ENCODE measurements around the gene IER5L. TPM values are rescaled to one million over a fixed set of nuclear protein-coding genes. Genes with fewer than 3 reads are reported as not detected.

IER5L gene
- total RNA-seq, 6 experiments from 2014 or later: 2.7 to 19.8 (median 7.8) TPM

GRCh38 chr9:129224618-129225489 is 46.8 kb upstream of the IER5L start:
- H3K27me3 ChIP-seq: no peaks in the 10 kb centered on the region
- H3K4me3 ChIP-seq: no peak overlapping the region
- WGBS (ENCODE audit: insufficient coverage, low coverage, low lambda C conversion rate, missing lambda C conversion rate): 70% methylated on average over 9 of the region's 17 CpGs

DNA sequence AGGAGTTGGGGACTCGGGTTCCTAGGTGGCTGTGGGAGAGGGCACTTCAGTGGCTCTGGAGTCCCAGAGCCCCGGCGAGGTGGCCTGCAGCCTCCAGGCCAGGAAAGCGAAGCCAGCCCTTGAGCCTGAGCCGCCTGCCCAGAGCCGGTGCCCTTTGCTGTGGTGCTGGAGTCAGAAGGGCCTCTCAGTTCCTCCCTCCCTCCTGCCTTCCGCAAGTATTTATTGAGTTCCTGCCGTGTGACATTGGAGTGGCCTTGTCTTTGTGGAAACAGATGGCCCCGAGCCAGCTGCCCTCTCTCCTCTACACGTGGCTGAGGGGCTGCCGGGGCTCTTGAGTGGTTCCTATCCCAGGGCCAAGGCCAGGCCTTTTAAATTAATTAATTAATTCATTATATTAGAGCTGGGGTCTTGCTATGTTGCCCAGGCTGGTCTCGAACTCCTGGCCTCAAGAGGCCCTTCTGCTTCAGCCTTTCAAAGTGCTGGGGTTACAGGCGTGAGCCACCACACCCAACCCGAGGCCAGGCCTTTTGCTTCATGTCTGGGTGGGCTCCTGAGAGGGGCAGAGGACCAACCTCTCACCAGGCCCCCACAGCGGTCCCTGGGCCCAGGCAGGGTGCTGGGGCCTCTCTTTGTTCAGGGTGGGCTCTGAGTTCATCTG is 45.6 kb upstream of the IER5L start:
- 56% methylated on average over 9 of the region's 15 CpGs for WGBS (ENCODE audit: insufficient coverage, low coverage, low lambda C conversion rate, missing lambda C conversion rate)
- Histone ChIP-seq H3K36me3 (no peaks in the 10 kb centered on the region), H3K9me3 (no peaks in the 10 kb centered on the region), H3K27me3 (no peaks in the 10 kb centered on the region), H3K27ac (no peak overlapping the region), H3K4me1 (no peaks in the 10 kb centered on the region), H3K4me3 (no peak overlapping the region)
- ATAC-seq (peak in 1 of 4 donors; percentile 19), DNase-seq (no peak)
- intact Hi-C loops (cut with DNase I): no loop called here
- no peak for TF ChIP-seq POLR2A (IDR thresholded peaks at IDR 0.05)
- TF ChIP-seq, protein P1, sequence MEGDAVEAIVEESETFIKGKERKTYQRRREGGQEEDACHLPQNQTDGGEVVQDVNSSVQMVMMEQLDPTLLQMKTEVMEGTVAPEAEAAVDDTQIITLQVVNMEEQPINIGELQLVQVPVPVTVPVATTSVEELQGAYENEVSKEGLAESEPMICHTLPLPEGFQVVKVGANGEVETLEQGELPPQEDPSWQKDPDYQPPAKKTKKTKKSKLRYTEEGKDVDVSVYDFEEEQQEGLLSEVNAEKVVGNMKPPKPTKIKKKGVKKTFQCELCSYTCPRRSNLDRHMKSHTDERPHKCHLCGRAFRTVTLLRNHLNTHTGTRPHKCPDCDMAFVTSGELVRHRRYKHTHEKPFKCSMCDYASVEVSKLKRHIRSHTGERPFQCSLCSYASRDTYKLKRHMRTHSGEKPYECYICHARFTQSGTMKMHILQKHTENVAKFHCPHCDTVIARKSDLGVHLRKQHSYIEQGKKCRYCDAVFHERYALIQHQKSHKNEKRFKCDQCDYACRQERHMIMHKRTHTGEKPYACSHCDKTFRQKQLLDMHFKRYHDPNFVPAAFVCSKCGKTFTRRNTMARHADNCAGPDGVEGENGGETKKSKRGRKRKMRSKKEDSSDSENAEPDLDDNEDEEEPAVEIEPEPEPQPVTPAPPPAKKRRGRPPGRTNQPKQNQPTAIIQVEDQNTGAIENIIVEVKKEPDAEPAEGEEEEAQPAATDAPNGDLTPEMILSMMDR (IDR thresholded peaks at IDR 0.05): no peak

More at GRCh38 chr9:129224618-129225489, 46.8 kb upstream of the IER5L start:
- TF ChIP-seq POLR2A (IDR thresholded peaks at IDR 0.05): no peak
- TF ChIP-seq, protein P1 (IDR thresholded peaks at IDR 0.05): no peak
- intact Hi-C loops (cut with DNase I): no loop called here
- peak in 1 of 3 donors; percentile 23 for DNase-seq
- Histone ChIP-seq H3K9me3 (no peaks in the 10 kb centered on the region), H3K4me1 (no peaks in the 10 kb centered on the region), H3K27ac (no peak overlapping the region), H3K36me3 (no peaks in the 10 kb centered on the region)
- peak in 1 of 4 donors; percentile 9 for ATAC-seq

GRCh38 chr9:129222819-129223218 is 44.8 kb upstream of the IER5L start:
- ATAC-seq: no peak
- WGBS (ENCODE audit: insufficient coverage, low coverage, low lambda C conversion rate, missing lambda C conversion rate): 87% methylated on average over 11 of the region's 13 CpGs
- H3K27ac ChIP-seq: no peak overlapping the region
- H3K4me1 ChIP-seq: no peaks in the 10 kb centered on the region
- TF ChIP-seq, protein P1 (IDR thresholded peaks at IDR 0.05): no peak
- TF ChIP-seq POLR2A (IDR thresholded peaks at IDR 0.05): no peak
- H3K9me3 ChIP-seq: no peaks in the 10 kb centered on the region
- intact Hi-C loops (cut with DNase I): no loop called here
- H3K4me3 ChIP-seq: no peak overlapping the region
- H3K27me3 ChIP-seq: no peaks in the 10 kb centered on the region
- no peak for DNase-seq
- no peaks in the 10 kb centered on the region for H3K36me3 ChIP-seq

DNA sequence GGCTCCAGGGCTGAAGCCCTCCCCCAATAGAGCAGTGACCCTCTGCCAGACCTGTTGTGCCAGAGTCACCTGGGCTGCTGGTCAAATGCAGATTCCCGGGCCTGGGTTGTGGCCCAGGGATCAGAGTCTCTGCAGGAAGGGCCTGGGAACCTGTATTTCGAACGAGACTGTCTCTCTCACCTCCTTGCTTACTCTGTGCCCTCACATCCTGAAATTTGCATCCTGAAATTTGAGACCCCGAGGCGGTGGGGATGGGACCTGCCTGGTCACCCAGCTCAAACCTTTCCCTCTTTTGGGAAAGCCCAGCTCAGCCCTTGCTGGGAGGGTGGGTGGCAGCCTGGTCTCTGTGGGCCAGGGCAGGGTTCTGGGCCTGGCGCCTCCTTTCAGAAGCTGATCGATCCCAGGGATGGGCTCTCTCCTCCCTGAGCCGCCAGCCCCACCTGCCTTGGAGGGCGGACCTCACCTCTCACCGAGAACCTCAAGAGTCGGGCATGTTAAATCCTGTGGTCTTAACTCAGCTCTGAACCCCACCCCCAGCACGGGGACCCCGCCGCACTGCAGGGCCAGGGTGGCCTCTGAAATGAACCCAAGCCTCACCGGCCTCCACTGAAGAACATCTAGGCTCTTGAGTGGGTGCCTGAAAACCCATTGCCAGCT is 44.0 kb upstream of the IER5L start:
- TF ChIP-seq, protein P1 (IDR thresholded peaks at IDR 0.05): no peak
- TF ChIP-seq POLR2A (IDR thresholded peaks at IDR 0.05): no peak
- intact Hi-C loops (cut with DNase I): no loop called here
- Histone ChIP-seq H3K4me3 (no peak overlapping the region), H3K9me3 (no peaks in the 10 kb centered on the region), H3K36me3 (no peaks in the 10 kb centered on the region), H3K27me3 (no peaks in the 10 kb centered on the region), H3K27ac (no peak overlapping the region), H3K4me1 (no peaks in the 10 kb centered on the region)
- DNase-seq (no peak), ATAC-seq (no peak)
- WGBS (ENCODE audit: insufficient coverage, low coverage, low lambda C conversion rate, missing lambda C conversion rate): 62% methylated on average over 6 of the region's 15 CpGs
